Thyroid gland (tissue), 4 donors: Measurements from ENCODE around the gene FIBP.

ENCODE experiments used
- CTCF ChIP-seq, 6 experiments: fragments of 200-600 bp in 3 of 6; fragments of 450-650 bp in 3 of 6; sonication (generic) in 3 of 6; IDR thresholded peaks; one replicate each; pipeline ENCODE4 v1.5.1; 2016 to 2019; ENCODE audit warnings: antibody characterized with exemption in 6 of 6, mild to moderate bottlenecking in 2 of 6, inconsistent platforms in 1 of 6, moderate library complexity in 1 of 6
- POLR2A ChIP-seq, 2 donors: fragments of 450-650 bp; IDR thresholded peaks; one replicate each; pipeline ENCODE4 v1.6.1; 2017; ENCODE audit warnings: antibody characterized with exemption in 2 of 2, mild to moderate bottlenecking in 2 of 2, moderate library complexity in 1 of 2

- TF ChIP-seq CTCF (IDR thresholded peaks at IDR 0.05) (peak in 1 of 6 experiments; percentile 5), POLR2A (IDR thresholded peaks at IDR 0.05) (peak; percentile 77 to 98)
Observed at GRCh38 chr11:65857853-65858680, 30.2 kb downstream of the FIBP start, which contains the start of gene CFL1.
